Stimulated activated CD4-positive, alpha-beta T cell treated with anti-CD3 and anti-CD28 coated beads, TNF-alpha, amount 100 ng/mL, for 48 hours (primary cell): Measurements from ENCODE around the gene MECP2.

ENCODE experiments used
- DNase-seq, 3 donors: peaks; one replicate each; pipeline ENCODE4 v3.0.0-alpha.2; 2020; ENCODE audit warnings: low read depth in 3 of 3

MECP2 gene

GRCh38 chrX:154061801-154062200 is 35.7 kb downstream of the MECP2 start:
- no peak for DNase-seq

GRCh38 chrX:154059729-154060245 is 37.7 kb downstream of the MECP2 start:
- no peak for DNase-seq

GRCh38 chrX:154059231-154059630 is 38.3 kb downstream of the MECP2 start:
- no peak for DNase-seq

GRCh38 chrX:154058214-154058997 is 39.1 kb downstream of the MECP2 start:
- no peak for DNase-seq

- DNase-seq: no peak
Measured at GRCh38 chrX:154057791-154058190, 39.7 kb downstream of the MECP2 start.

- no peak for DNase-seq
Measured at GRCh38 chrX:154056770-154057241, 40.7 kb downstream of the MECP2 start.

- peak; percentile 25 to 71 (median 41) for DNase-seq
Measured at GRCh38 chrX:154051201-154051810, 46.2 kb downstream of the MECP2 start.

GRCh38 chrX:154050113-154050495 is 47.4 kb downstream of the MECP2 start:
- DNase-seq: no peak

- no peak for DNase-seq
Measured at GRCh38 chrX:154049209-154050112, 48.1 kb downstream of the MECP2 start.

GRCh38 chrX:154048398-154048797 is 49.1 kb downstream of the MECP2 start:
- no peak for DNase-seq

GRCh38 chrX:154046940-154047610 is 50.4 kb downstream of the MECP2 start:
- DNase-seq: no peak

GRCh38 chrX:154046031-154046781 is 51.3 kb downstream of the MECP2 start:
- DNase-seq: no peak

- DNase-seq: no peak
Measured at GRCh38 chrX:154044091-154044490, 53.4 kb downstream of the MECP2 start.

- DNase-seq: no peak
Measured at GRCh38 chrX:154043003-154043763, 54.3 kb downstream of the MECP2 start.

GRCh38 chrX:154040863-154041262 is 56.7 kb downstream of the MECP2 start:
- DNase-seq: no peak

GRCh38 chrX:154040307-154040756 is 57.2 kb downstream of the MECP2 start:
- no peak for DNase-seq

- DNase-seq: no peak
Measured at GRCh38 chrX:154039577-154039976, 57.9 kb downstream of the MECP2 start.

GRCh38 chrX:154038656-154039055 is 58.9 kb downstream of the MECP2 start:
- DNase-seq: no peak

- no peak for DNase-seq
Measured at GRCh38 chrX:154037754-154038153, 59.8 kb downstream of the MECP2 start.

GRCh38 chrX:154036513-154036912 is 61.0 kb downstream of the MECP2 start:
- DNase-seq: no peak
